HG02970 (cell line): ENCODE measurements around the gene HBG1.

ENCODE experiments used
- ATAC-seq: cut with Tn5 transposase; IDR thresholded peaks from one replicate; pipeline ENCODE4 v1.9.1; 2021; ENCODE audit warnings: mild to moderate bottlenecking, moderate library complexity, moderate number of reproducible peaks; ENCODE audit not compliant: unreplicated experiment, low FRiP score

The HBG1 gene

DNA sequence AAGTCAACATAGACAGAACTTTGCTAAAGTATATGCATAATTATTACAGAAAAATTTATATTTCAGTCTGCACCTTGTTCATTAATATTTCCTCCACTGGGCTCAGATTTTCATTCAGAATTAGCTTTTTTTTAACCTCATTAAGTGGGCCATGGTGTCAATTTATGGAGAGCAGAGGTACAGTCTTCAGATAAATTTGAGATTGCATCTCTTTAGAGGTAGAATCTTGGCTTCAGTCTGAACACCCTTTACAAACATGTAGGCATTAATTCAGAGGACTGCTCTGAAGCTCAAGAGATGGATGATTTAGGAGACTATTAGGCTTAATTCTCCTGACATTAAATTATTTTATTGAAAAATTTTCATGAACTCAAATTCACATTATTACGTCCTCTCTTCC, 19.4 kb downstream of the HBG1 start:
- ATAC-seq, result no peak

DNA sequence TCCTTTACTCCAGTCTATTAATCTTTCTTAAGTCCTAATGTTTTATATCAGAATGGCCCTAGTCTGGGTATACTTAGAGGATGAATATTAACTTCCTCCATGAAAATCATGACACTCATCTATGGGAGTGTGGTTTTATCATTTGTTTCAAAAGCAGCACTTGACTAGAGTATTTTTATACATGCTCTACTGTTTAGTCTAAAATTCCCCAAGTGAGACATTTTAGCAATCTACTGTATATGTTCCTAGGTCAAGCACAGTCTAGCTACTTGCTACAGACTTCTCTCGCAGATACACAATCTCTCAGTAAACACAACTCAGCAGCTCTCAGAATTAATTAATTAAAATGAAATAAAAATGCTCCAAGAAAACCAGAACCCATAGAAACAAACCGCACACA, 19.9 kb downstream of the HBG1 start:
- no peak for ATAC-seq

DNA sequence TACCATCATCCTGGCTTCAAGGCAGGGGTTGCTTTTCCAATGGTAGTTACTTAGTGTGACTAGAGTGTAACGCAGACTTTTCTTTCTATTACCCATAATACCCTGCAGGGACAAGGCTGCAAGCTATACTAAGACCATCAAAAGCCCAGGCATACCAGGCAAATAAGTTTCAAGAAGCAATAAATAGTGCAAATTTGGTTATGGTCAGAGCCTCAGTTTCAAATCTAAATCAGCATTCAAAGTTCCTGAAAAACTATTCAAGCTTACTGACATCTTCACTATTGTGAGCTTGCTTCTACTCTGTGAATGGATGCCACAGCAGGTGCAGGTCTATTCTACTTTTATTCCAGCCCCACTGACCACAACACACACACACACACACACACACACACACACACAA, 20.3 kb downstream of the HBG1 start:
- no peak for ATAC-seq

DNA sequence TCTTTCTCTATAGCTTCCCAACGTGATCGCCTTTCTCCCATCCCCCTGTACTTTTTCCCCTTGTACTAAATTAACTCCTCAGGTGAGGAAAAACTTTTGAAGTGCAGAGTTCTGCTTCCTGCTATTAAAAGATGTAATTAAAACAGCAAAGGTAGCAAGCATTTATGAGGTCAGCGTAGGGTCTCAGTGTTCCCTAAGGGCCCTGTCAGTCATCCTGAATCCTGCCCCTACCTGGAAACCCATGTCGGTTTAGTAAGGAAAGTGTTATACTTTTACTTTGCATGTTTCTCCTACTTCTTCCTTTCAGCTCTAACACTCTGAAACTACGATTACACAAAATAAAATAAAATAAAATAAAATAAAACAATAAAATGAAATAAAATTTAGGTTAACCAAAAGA, 21.5 kb downstream of the HBG1 start:
- ATAC-seq, result no peak

GRCh38 chr11:5227681-5228080, 22.0 kb downstream of the HBG1 start:
- no peak for ATAC-seq

GRCh38 chr11:5226732-5227310, 22.8 kb downstream of the HBG1 start, which contains the start of gene HBB:
Gene HBB (minus strand): TSS chr11:5227071. CDS start chr11:5227021, 50 bp downstream.
- ATAC-seq, result no peak

DNA sequence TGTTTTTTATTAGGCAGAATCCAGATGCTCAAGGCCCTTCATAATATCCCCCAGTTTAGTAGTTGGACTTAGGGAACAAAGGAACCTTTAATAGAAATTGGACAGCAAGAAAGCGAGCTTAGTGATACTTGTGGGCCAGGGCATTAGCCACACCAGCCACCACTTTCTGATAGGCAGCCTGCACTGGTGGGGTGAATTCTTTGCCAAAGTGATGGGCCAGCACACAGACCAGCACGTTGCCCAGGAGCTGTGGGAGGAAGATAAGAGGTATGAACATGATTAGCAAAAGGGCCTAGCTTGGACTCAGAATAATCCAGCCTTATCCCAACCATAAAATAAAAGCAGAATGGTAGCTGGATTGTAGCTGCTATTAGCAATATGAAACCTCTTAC, 24.2 kb downstream of the HBG1 start:
- ATAC-seq, result no peak

DNA sequence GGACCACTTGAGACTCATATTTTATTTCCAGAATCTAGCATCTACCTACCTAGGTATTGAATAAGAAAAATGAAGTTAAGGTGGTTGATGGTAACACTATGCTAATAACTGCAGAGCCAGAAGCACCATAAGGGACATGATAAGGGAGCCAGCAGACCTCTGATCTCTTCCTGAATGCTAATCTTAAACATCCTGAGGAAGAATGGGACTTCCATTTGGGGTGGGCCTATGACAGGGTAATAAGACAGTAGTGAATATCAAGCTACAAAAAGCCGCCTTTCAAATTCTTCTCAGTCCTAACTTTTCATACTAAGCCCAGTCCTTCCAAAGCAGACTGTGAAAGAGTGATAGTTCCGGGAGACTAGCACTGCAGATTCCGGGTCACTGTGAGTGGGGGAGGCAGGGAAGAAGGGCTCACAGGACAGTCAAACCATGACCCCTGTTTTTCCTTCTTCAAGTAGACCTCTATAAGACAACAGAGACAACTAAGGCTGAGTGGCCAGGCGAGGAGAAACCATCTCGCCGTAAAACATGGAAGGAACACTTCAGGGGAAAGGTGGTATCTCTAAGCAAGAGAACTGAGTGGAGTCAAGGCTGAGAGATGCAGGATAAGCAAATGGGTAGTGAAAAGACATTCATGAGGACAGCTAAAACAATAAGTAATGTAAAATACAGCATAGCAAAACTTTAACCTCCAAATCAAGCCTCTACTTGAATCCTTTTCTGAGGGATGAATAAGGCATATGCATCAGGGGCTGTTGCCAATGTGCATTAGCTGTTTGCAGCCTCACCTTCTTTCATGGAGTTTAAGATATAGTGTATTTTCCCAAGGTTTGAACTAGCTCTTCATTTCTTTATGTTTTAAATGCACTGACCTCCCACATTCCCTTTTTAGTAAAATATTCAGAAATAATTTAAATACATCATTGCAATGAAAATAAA, 24.8 kb downstream of the HBG1 start:
- no peak for ATAC-seq

- no peak for ATAC-seq
These were observed 26.0 kb downstream of the HBG1 start for GRCh38 chr11:5223686-5224085.

- no peak for ATAC-seq
These were observed 26.5 kb downstream of the HBG1 start for GRCh38 chr11:5223146-5223545.

- ATAC-seq, result no peak
These were observed 39.2 kb downstream of the HBG1 start for GRCh38 chr11:5210376-5210885.

DNA sequence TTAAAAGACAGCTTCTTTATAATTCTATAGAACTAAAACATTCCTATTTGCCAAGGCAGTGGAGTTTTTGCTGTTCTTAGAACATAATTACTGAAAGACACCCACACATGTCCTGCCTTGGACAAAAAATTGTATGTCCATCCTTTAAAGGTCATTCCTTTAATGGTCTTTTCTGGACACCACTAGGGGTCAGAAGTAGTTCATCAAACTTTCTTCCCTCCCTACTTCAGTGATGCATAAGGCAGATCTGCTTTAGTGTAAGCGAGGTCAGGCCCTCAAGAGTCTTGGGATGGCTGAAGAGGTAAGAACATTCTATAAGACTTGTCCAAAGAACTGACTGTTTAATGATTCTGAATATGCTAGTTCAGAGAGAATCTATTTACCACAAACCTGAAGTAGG, 44.9 kb downstream of the HBG1 start:
- no peak for ATAC-seq

GRCh38 chr11:5203366-5203765, 46.3 kb downstream of the HBG1 start:
- no peak for ATAC-seq

DNA sequence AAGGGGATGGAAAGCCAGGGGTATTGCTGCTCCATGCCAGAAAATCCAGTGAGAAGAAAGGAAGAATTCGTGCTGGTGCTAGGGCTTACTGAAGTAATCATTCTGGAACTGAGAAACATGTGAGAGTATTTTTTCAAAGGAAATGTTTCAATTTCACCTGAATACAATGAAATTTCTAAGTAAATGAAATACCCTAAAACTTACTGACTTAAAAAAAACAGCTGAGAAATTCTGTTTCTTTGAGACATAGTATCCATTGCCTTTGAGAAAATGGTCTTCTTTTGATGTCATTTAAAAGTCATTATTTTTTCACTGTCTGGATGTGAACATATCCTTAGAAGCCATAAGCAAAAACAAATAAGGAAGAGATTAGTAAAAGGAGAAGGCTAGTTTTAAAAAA, 49.1 kb downstream of the HBG1 start, which contains the start of gene OR51V1:
TSS of gene OR51V1 (minus strand) at position 101 of the 400 bp plus-strand sequence. CDS start at position 101, 0 bp downstream.
- no peak for ATAC-seq

DNA sequence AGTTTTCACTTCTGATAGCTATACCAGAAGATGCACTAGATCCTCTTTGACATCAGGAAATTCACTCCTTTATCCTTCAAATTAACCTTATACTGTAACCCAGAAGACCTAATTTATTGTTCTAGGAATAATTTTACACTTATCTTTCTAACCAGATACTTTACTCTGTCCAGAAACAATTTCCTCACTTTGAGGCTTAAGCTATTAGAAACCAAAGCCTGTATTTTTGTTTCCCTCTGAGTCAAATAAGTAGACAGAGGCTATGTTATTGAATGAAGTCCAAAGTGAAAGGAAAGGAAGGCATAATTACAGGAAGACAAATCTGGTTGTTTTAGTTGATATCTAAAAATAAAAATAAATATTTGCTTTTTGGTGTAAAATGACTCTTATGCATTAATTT, 51.4 kb downstream of the HBG1 start:
- no peak for ATAC-seq
